GM21737 (cell line): ENCODE data around the gene CACNA1H.

Experiments
- ATAC-seq: cut with Tn5 transposase; IDR thresholded peaks from one replicate; pipeline ENCODE4 v1.9.1; 2021; ENCODE audit warnings: mild to moderate bottlenecking, moderate library complexity; ENCODE audit not compliant: unreplicated experiment

The CACNA1H gene

DNA sequence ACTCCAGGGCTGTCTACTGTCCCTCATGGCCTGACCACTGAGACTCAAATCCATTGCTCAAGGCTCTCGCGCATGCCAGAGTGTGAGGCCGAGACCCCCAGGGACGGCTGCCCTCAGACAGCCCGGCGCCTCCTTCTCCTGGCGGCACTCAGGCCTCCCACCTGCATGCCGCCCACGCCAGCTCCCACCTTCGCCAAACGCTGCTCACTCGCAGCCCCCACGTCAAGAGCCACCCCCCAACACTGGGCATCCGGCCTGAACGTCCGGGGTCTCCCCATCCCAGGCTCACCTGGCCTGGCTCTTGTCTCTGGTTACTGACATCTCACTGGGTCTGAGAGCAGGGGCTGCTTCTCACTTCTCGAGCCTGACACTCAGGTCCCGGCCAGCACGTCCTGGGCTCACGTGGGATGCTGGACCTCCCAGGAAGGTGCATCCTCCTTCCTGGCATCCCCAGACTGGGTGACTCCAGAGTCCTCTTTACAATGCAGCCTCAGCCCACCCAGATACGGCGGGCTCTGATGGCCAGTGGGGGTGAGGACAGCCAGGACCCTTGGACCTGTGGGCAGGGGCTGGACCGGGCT lies 12.2 kb upstream of the CACNA1H start:
- ATAC-seq: no peak

DNA sequence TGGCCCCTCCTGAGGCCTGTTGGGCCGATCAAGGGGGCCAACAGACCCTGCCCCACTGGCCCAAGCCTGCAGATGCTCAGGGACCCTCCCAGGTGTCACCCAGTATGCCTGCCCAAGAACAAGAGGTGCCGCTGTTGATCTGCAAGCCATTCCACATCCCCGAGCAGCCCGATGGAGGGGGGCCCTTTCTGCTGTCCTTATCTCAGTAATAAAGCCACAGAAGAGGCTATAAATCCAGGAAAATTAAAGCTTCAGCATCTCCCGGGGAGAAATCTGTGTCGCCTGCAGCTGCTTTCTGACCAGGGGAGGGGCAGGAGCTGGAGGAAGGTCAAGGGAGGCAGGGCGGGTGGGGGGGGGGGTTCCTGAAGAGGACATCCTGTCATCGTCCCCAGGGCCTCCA lies 11.7 kb upstream of the CACNA1H start:
- no peak for ATAC-seq

GRCh38 chr16:1141716-1142115 lies 11.2 kb upstream of the CACNA1H start:
- ATAC-seq: no peak

DNA sequence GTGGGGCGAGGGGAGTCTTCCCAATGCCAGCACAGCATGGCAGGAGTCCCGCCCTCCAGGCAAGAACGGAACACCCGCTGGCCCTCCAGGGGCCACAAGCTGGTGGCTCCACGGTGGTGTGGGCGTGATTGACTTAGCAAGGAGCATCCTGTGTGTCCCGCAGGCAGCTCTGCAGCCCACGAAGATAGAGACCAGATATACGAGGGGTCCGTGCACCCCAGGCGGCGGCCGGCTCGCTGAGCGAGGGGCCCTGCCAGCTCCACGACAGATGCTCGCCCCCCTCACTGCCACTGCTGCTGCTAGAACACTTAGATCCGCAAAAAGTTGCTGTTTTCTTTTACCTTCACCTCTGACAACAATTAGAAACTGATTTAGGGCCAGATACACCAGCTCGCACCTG lies 10.0 kb upstream of the CACNA1H start:
- no peak for ATAC-seq

DNA sequence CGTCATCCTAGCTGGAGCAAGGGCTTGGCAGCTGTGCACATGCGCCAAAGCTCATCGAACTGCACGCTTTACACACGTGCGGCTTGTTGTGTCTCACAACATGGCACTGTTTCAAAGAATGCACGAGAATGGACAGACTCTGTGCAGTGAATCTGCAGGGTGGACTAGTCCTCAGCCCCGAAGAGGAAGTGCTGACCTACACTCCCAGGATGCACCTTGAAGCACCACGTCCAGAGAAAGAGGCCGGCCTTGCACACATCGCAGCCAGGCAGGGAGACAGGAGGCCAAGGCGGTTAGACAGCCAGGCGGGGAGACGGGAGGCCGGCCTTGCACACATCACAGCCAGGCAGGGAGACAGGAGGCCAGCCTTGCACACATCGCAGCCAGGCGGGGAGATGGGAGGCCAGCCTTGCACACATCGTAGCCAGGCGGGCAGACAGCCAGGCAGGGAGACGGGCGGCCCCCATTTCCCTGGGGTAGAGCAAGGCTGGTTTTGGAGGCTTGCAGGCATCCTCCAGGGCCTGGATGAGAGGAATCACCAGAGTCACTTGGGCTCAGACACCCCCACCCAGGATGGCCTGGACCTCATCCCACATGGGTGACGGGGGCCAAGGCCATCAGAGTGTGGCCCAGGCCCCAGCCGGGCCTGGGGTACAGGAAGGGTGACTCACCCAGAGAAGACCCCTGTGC lies 9.0 kb upstream of the CACNA1H start:
- no peak for ATAC-seq

DNA sequence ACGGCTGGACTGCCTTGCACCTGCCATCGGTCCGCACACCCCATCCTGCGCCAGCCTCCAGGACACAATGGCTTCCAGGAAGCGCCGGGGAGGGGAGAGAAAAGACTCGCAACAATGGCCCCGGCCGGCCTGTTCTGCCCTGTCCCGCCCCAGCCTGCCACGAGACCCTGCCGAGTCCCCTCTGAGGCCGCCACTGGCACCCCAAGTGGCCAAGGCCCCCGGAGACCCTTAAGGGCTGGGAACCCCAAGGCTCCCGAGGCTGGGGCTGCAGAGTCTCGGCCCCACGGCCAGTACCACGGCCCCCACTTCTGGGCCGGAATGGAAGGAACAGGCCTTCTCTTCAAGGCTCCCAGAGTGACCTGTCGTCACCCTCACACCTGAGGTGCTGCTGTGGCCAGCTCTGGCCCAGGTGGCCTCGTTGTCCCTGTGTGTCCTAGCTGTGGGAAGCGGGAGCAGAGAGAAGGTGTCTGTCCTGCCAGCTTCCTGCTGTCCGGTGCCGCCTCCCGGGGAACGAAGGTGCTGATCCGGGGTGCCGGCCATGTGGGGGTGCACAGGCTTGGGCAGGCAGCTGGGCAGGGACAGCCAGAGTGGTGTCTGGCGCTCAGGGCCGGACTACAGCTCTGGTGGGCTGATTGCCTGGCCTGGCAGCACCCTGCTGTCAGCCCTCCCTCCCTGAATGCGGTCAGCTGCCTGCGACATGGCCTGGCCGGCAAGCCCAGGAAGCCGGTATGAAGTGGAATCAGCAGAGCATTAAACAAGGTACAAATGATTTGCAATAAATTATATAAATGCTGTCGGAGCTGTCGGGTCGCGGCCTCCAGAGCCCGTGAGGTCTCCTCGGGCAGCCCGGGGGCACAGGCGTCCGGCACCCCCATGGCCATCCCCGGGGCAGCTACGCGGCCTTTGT lies 8.2 kb upstream of the CACNA1H start:
- no peak for ATAC-seq

- ATAC-seq: no peak
Measured at GRCh38 chr16:1145383-1146100, 7.4 kb upstream of the CACNA1H start.

DNA sequence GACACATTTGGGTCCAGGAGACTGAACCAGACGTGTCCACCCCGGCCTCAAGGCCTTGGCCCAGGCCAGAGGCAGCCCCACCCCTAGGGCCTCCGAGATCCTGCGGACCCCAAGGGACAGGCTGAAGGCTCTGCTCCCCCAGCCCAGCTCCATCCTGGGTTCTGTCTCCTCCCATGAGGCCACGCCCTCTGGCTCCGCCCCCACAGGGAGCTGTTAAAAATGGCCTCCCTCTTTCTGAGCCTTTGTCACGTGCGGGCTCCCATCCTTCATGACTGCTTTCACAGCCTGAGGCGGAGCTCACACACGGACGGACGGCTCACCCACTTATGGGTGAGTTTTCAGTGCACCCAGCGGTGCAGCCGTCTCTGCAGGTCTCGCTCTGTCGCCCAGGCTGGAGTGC lies 6.5 kb upstream of the CACNA1H start:
- no peak for ATAC-seq

DNA sequence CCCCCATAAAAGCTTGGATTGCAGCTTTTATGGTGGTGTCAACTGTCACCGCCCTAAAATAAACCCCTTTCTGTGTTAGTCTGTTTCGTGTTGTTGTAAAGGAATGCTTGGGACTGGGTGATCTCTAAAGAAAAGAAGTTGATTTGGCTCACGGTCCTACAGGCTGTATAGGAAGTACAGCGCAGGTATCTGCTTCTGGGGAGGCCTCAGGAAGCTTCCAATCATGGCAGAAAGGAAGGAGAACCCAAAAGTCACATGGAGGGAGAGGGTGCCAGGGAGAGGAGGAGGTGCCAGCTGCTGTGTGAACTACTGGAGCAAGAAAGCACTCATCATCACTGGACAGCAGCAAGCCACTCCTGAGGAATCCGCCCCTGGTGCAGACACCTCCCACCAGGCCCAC lies 5.9 kb upstream of the CACNA1H start:
- ATAC-seq: no peak

DNA sequence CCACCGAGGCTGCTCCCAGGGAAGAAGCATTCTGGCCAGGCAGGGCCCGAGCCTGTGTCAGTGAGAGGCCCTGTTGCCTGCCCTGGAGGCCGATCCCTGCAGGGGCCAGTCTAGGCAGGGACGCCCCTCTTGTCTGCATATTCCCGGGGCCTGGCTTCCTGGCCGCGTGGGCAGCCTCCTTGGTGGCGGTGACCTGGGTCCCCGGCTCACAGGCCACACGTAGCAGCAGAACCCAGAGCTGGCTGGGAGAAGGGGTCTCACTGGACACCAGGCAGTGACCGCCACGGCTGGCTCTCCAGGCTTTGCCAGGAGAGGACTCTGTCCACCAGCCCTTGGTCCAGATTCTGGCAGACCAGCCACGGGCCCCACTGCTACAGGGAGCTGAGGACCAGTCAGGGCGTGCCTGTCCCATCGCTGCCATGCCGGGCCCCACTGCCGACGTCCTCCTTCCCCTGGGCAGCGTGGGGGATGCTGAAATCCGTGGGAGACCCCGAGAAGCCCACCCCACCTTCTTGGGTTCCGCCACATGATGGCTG lies 3.7 kb upstream of the CACNA1H start:
- no peak for ATAC-seq

- ATAC-seq: no peak
Measured at GRCh38 chr16:1150511-1150982, 2.4 kb upstream of the CACNA1H start.

DNA sequence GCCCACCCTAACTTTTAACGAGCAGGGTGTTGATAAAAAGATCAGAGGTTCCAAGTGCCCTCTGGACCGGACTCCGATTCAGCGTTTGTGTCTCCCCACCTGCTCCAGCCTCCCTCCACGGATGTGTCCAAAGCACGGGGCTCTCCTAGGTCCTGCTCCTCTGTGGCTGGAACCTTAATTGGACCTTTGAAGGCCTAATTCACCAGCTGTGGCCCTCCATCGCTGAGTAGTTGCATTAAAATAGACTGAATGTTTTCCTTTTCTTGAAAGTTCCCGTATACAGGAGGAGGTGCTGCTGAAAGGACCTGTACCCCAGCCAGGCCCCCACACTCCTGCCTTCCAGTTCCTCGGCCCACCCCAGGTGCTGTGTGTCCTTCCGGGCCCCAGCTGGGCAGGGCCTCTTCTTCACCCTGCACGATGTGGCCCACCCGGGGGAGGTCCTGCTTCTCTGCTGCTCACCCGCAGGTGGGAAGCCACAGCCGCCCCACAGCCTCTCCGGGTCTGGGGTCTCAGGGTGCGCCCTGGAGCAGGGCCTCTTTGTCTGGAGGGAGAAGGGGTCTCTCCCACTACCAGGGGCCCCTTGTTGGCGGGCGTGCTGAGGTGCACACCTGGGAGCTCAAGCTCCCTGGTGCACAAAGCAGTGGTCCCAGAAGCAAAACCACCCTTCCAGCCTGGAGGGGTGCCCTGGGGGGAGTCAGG lies 1.3 kb upstream of the CACNA1H start:
- ATAC-seq: no peak

- no peak for ATAC-seq
Measured at GRCh38 chr16:1152123-1152638, 725 bp upstream of the CACNA1H start.

DNA sequence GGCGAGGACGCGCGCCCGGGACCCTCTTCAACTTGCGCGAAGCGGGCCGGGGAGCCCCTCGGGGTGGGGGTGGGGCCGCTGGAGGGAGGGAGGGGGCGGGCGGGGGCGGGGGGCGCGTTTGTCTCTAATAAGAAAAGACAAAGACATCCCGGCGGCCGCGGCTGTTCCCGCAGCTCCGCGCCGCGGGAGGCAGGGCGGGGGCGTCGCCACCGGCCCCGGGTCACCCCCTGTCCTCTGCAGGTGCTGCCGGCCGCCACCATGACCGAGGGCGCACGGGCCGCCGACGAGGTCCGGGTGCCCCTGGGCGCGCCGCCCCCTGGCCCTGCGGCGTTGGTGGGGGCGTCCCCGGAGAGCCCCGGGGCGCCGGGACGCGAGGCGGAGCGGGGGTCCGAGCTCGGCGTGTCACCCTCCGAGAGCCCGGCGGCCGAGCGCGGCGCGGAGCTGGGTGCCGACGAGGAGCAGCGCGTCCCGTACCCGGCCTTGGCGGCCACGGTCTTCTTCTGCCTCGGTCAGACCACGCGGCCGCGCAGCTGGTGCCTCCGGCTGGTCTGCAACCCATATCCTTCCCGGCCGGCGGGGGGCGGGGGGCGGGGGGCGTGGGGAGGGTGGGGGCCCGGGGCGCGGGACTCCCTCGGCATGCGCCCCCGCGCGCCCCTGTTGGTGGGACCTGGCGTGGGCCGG lies 714 bp downstream of the CACNA1H start:
- ATAC-seq: no peak

- no peak for ATAC-seq
Measured at GRCh38 chr16:1154291-1154886, 1.5 kb downstream of the CACNA1H start.

DNA sequence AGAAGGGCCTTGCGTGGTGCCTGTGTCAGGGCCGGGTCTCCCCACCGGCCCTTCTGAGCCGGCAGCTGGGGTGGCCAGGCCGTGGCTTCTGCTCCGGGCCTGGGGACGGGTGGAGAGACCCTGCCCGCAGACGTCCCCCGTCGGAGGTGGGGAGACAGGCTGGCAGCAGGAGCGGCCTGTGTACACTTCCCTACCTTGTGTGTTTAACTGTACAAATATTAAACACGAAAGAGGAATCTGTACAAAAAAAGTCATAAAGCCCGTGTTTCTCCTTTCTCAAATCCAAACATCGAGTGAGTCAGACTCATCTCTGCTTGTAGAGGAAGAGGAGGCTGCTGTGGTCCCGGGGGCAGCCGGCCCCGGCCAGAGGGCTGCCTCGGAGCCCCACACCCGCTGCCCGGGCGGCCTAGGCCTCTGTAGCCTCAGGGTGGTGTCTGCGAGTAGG lies 2.0 kb downstream of the CACNA1H start:
- ATAC-seq: no peak

DNA sequence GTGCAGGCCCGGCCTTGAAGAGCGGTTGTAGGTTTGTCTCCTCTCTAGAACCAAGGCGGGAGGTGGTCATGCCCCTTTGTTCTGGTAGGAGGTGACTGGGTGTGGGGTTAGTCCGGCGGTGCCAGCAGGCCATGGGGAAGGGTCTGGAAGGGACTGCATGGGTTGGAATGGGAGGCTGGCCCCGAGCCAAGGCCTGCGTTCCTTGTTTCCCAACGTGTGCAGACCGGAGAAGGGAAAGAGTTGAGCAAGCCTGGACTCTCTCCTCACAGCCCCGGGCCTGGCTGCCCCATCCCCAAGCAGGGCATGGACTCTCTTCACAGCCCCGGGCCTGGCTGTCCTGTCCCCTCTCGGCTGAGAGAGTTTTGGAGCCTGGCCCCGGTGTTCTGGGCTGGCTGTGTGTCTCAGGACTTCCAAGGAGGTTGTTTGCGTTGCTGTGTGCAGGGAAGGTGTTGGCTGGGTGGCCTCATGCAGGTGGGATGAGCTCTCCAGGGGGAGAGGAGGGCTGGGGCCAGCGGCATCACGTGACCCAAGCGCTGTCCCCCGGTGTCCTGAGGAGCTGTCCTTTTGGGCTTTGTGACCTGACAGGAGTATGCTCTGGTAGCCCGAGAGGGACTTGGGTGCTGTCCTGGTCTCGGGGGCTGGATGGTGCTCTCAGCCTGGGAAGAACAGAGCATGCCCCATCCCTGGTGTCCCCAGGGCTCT lies 2.6 kb downstream of the CACNA1H start:
- ATAC-seq: no peak
